AG04449 (cell line): Measurements from ENCODE around the gene PMM2.

Source experiments
- CTCF ChIA-PET: fragments of 350-600 bp; formaldehyde crosslinking; extraction: SDS; loops from one replicate; lab custom pipeline; 2021; ENCODE audit warnings: antibody characterized with exemption; lab: Yijun Ruan, JAX
- POLR2A ChIA-PET: fragments of 400-600, 350-600 bp; formaldehyde crosslinking; extraction: SDS; loops from one replicate; lab custom pipeline; 2020; ENCODE audit warnings: antibody characterized with exemption, inconsistent platforms; lab: Yijun Ruan, JAX
- DNase-seq: peaks from one replicate; pipeline ENCODE4 v3.0.0-alpha.2; 2010; ENCODE audit warnings: low read depth, low spot score
- H3K4me3 ChIP-seq: 2 replicates; pipeline ENCODE4 v1.5.1; 2011; ENCODE audit warnings: low read depth, mild to moderate bottlenecking, control low read depth, low read length
- CTCF ChIP-seq: IDR thresholded peaks from one replicate; pipeline ENCODE4 v1.5.1; 2011; ENCODE audit warnings: mild to moderate bottlenecking, moderate library complexity, low read length, control low read depth, inconsistent platforms; ENCODE audit not compliant: insufficient read depth; ENCODE audit errors: missing control alignments

The PMM2 gene

GRCh38 chr16:8788578-8789172, 9.0 kb upstream of the PMM2 start:
- POLR2A ChIA-PET, result no interaction called here
- no peak overlapping the region for H3K4me3 ChIP-seq
- no peak for DNase-seq
- CTCF ChIA-PET, result interaction anchor here (0.7 to 15.9 kb wide), 5 partner anchors 8 to 220 kb away, joined by 3 to 342 read pairs (median 3); partner anchors contain the start of gene TMEM186
- no peak for TF ChIP-seq CTCF

GRCh38 chr16:8795091-8795490, 2.5 kb upstream of the PMM2 start:
- CTCF ChIA-PET, result interaction anchor here (2.6 to 15.9 kb wide), 2 partner anchors 137 to 228 kb away, joined by 10 to 342 read pairs; no protein-coding TSS in a partner anchor
- H3K4me3 ChIP-seq, result no peak overlapping the region
- POLR2A ChIA-PET, result no interaction called here
- TF ChIP-seq CTCF, result no peak
- no peak for DNase-seq

- ChIA-PET POLR2A (no interaction called here), CTCF (interaction anchor here (2.6 to 15.9 kb wide), 2 partner anchors 137 to 228 kb away, joined by 10 to 342 read pairs; no protein-coding TSS in a partner anchor)
- no peak for DNase-seq
- H3K4me3 ChIP-seq, result no peak overlapping the region
- no peak for TF ChIP-seq CTCF
These were observed 1.8 kb upstream of the PMM2 start for GRCh38 chr16:8795818-8796217.

GRCh38 chr16:8796469-8797363, 923 bp upstream of the PMM2 start:
- POLR2A ChIA-PET, result interaction anchor here (0.6 kb wide), 1 partner anchor 119 kb away, joined by 3 read pairs; no protein-coding TSS in a partner anchor
- CTCF ChIA-PET, result interaction anchor here (0.8 to 15.9 kb wide), 5 partner anchors 8 to 229 kb away, joined by 3 to 342 read pairs (median 10); no protein-coding TSS in a partner anchor
- DNase-seq, result no peak
- H3K4me3 ChIP-seq, result peak overlapping the region; percentile 98
- no peak for TF ChIP-seq CTCF

- CTCF ChIA-PET, result interaction anchor here (1.2 to 15.9 kb wide), 6 partner anchors 13 to 231 kb away, joined by 3 to 342 read pairs (median 8); no protein-coding TSS in a partner anchor
- H3K4me3 ChIP-seq, result peak overlapping the region; percentile 98
- DNase-seq, result no peak
- TF ChIP-seq CTCF, result no peak
- POLR2A ChIA-PET, result interaction anchor here (0.7 kb wide), 1 partner anchor 8 kb away, joined by 3 read pairs; no protein-coding TSS in a partner anchor
These were observed 512 bp downstream of the PMM2 start for GRCh38 chr16:8798174-8798527.
